ENCODE measurements around the gene HDAC4. TPM values are rescaled to one million over a fixed set of nuclear protein-coding genes. Genes with fewer than 3 reads are reported as not detected.

HDAC4 gene
- total and polyA plus RNA-seq, 2 of the 8 experiments (the other 6 are each of a cell fraction or from before 2014, with no cell fraction given) = 15.4 to 31.5 TPM

DNA sequence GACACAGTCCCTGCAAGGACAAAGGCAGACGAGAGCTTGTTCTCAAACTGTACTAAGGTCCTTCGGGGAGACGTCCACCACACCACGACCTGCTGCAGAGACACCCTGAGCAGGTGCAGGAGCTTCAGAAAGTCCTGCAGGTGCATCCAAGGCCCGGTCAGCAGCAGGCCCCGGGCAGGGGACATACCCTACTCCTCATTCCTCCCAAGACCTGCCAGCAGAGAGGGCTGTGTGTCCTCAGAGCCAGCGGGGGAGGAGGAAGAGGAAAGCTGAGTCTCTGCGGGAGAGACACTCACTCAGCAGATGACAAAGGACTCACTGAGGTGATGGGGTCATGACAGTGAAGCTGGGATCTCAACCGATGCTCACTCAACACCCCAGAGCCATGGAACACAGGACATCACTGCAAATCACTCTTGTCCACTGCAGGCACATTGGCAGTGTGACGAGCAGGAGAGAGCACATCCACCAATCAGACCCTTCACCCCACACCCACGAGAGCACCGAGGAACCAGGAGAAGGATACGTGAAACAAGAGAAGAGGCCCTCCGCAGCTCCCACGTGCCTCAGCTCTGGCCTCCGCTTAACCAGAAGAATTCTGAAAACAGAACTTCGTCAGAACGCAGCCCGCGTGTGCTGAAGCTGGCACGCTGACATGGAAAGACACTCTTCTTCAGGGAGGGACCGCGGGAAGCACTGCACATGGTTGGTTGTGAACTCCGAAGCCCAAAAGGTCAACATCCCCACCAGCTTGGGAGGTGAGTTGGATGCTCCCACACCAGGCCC lies 9.3 kb downstream of the HDAC4 start (continued):
- TF ChIP-seq, protein P1, sequence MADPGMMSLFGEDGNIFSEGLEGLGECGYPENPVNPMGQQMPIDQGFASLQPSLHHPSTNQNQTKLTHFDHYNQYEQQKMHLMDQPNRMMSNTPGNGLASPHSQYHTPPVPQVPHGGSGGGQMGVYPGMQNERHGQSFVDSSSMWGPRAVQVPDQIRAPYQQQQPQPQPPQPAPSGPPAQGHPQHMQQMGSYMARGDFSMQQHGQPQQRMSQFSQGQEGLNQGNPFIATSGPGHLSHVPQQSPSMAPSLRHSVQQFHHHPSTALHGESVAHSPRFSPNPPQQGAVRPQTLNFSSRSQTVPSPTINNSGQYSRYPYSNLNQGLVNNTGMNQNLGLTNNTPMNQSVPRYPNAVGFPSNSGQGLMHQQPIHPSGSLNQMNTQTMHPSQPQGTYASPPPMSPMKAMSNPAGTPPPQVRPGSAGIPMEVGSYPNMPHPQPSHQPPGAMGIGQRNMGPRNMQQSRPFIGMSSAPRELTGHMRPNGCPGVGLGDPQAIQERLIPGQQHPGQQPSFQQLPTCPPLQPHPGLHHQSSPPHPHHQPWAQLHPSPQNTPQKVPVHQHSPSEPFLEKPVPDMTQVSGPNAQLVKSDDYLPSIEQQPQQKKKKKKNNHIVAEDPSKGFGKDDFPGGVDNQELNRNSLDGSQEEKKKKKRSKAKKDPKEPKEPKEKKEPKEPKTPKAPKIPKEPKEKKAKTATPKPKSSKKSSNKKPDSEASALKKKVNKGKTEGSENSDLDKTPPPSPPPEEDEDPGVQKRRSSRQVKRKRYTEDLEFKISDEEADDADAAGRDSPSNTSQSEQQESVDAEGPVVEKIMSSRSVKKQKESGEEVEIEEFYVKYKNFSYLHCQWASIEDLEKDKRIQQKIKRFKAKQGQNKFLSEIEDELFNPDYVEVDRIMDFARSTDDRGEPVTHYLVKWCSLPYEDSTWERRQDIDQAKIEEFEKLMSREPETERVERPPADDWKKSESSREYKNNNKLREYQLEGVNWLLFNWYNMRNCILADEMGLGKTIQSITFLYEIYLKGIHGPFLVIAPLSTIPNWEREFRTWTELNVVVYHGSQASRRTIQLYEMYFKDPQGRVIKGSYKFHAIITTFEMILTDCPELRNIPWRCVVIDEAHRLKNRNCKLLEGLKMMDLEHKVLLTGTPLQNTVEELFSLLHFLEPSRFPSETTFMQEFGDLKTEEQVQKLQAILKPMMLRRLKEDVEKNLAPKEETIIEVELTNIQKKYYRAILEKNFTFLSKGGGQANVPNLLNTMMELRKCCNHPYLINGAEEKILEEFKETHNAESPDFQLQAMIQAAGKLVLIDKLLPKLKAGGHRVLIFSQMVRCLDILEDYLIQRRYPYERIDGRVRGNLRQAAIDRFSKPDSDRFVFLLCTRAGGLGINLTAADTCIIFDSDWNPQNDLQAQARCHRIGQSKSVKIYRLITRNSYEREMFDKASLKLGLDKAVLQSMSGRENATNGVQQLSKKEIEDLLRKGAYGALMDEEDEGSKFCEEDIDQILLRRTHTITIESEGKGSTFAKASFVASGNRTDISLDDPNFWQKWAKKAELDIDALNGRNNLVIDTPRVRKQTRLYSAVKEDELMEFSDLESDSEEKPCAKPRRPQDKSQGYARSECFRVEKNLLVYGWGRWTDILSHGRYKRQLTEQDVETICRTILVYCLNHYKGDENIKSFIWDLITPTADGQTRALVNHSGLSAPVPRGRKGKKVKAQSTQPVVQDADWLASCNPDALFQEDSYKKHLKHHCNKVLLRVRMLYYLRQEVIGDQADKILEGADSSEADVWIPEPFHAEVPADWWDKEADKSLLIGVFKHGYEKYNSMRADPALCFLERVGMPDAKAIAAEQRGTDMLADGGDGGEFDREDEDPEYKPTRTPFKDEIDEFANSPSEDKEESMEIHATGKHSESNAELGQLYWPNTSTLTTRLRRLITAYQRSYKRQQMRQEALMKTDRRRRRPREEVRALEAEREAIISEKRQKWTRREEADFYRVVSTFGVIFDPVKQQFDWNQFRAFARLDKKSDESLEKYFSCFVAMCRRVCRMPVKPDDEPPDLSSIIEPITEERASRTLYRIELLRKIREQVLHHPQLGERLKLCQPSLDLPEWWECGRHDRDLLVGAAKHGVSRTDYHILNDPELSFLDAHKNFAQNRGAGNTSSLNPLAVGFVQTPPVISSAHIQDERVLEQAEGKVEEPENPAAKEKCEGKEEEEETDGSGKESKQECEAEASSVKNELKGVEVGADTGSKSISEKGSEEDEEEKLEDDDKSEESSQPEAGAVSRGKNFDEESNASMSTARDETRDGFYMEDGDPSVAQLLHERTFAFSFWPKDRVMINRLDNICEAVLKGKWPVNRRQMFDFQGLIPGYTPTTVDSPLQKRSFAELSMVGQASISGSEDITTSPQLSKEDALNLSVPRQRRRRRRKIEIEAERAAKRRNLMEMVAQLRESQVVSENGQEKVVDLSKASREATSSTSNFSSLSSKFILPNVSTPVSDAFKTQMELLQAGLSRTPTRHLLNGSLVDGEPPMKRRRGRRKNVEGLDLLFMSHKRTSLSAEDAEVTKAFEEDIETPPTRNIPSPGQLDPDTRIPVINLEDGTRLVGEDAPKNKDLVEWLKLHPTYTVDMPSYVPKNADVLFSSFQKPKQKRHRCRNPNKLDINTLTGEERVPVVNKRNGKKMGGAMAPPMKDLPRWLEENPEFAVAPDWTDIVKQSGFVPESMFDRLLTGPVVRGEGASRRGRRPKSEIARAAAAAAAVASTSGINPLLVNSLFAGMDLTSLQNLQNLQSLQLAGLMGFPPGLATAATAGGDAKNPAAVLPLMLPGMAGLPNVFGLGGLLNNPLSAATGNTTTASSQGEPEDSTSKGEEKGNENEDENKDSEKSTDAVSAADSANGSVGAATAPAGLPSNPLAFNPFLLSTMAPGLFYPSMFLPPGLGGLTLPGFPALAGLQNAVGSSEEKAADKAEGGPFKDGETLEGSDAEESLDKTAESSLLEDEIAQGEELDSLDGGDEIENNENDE (IDR thresholded peaks at IDR 0.05; ENCODE audit: insufficient replicate concordance, low read length) = no peak
- TF ChIP-seq BACH1 (IDR thresholded peaks at IDR 0.05; ENCODE audit: low read length) (no peak), RAD21 (IDR thresholded peaks at IDR 0.05 in 1 of 2, conservative IDR thresholded peaks at IDR 0.05 in 1 of 2; ENCODE audit: low read depth in 2 of 2, low read length in 2 of 2) (0 out of 4 replicates have a peak, but pooled peaks of 1 of the 2 experiments have one; percentile 10), POLR2A (IDR thresholded peaks at IDR 0.05; ENCODE audit: control extremely low read depth in 1 of 2, low read depth in 2 of 2, low read length in 2 of 2) (no peak)

Data from H1 (cell line).